Chondrocyte (in vitro differentiated cells): ENCODE results near the gene GALNT9. TPM values are rescaled to one million over a fixed set of nuclear protein-coding genes. Genes with fewer than 3 reads are reported as not detected.

Experiments
- DNase-seq: peaks from one replicate; pipeline ENCODE4 v3.0.0; 2021; ENCODE audit warnings: mixed read lengths, low spot score
- H3K27ac Mint-ChIP-seq: one replicate; pipeline ENCODE4 v1.8.0; 2021; ENCODE audit warnings: mild to moderate bottlenecking, moderate library complexity, mixed read lengths; ENCODE audit not compliant: unreplicated experiment
- H3K27me3 Mint-ChIP-seq: 2 replicates; pipeline ENCODE4 v1.8.0; 2021; ENCODE audit warnings: low read depth, mixed read lengths
- H3K36me3 Mint-ChIP-seq: 2 replicates; pipeline ENCODE4 v1.8.0; 2021; ENCODE audit warnings: low read depth, mixed read lengths
- H3K4me1 Mint-ChIP-seq: 2 replicates; pipeline ENCODE4 v1.8.0; 2021; ENCODE audit warnings: low read depth, mild to moderate bottlenecking, mixed read lengths
- H3K4me3 Mint-ChIP-seq: one replicate; pipeline ENCODE4 v1.8.0; 2021; ENCODE audit warnings: mild to moderate bottlenecking, moderate library complexity, mixed read lengths; ENCODE audit not compliant: unreplicated experiment
- H3K9me3 Mint-ChIP-seq: 2 replicates; pipeline ENCODE4 v1.8.0; 2021; ENCODE audit warnings: low read depth, mixed read lengths
- total RNA-seq: library from RNA; stranded (reverse); gene quantifications from 3 replicates; pipeline ENCODE4 v1.2.1, GENCODE V29; 2021
- TF ChIP-seq, protein P1 (sequence below): fragments of 200-600 bp; sonication (generic); IDR thresholded peaks from 2 replicates; pipeline ENCODE4 v1.5.0; 2021; ENCODE audit warnings: antibody characterized with exemption, mild to moderate bottlenecking, moderate library complexity

Gene GALNT9
- total RNA-seq, 1 donor from 2014 or later, result not detected

DNA sequence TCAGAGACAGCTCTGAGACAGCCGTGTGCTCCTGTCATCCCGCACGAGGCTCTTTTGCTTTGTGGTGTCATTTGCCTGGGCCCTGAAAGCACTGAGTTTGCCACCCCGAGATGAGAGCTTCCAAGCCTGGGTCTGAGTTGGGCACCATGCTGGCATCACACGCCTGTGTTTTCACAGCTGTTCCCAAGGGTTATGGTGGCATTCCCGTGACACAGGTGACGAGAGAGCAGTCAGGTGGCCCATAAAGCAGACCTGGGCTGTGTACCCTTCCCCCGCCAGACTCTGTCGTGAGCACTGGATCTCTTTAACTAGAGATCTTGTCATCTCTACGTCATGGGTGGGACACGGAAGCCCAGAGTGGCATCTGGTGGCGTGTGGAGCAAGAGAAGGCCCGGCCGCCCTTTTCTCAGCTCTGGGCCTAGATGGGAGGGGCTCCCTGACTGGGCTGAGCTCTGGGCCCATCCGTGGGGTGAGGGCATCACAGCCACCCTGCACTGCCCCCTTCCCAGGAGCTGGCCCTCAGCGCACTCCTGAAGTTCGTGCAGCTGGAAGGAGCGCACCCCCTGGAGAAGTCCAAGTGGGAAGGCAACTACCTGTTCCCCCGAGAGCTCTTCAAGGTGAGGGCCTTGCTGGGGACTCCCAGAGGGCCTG lies 182.5 kb downstream of the GALNT9 start:
- Mint-ChIP-seq H3K4me1 (peaks cover 28% of the 10 kb centered on the region), H3K4me3 (no peak overlapping the region)
- no peak for DNase-seq

More for the DNA sequence above, 182.5 kb downstream of the GALNT9 start:
- no peaks in the 10 kb centered on the region for H3K9me3 Mint-ChIP-seq
- H3K27me3 Mint-ChIP-seq, result no peaks in the 10 kb centered on the region
- TF ChIP-seq, protein P1, sequence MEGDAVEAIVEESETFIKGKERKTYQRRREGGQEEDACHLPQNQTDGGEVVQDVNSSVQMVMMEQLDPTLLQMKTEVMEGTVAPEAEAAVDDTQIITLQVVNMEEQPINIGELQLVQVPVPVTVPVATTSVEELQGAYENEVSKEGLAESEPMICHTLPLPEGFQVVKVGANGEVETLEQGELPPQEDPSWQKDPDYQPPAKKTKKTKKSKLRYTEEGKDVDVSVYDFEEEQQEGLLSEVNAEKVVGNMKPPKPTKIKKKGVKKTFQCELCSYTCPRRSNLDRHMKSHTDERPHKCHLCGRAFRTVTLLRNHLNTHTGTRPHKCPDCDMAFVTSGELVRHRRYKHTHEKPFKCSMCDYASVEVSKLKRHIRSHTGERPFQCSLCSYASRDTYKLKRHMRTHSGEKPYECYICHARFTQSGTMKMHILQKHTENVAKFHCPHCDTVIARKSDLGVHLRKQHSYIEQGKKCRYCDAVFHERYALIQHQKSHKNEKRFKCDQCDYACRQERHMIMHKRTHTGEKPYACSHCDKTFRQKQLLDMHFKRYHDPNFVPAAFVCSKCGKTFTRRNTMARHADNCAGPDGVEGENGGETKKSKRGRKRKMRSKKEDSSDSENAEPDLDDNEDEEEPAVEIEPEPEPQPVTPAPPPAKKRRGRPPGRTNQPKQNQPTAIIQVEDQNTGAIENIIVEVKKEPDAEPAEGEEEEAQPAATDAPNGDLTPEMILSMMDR, result no peak
- no peak overlapping the region for H3K27ac Mint-ChIP-seq
- H3K36me3 Mint-ChIP-seq, result no peaks in the 10 kb centered on the region

Other genes starting within 250 kb of the GALNT9 start
- 7.9 to 10.1 TPM (median 9.6 TPM) in 3 replicates for gene DDX51, start 185.3 kb downstream of the GALNT9 start, total RNA-seq
- 14.4 to 16.0 TPM (median 14.7 TPM) in 3 replicates for gene NOC4L, start 185.1 kb downstream of the GALNT9 start, total RNA-seq
- gene FBRSL1, start 160.6 kb upstream of the GALNT9 start, total RNA-seq, result 35.3 to 41.6 TPM (median 41.1 TPM) in 3 replicates